K562 (cell line): ENCODE results near the gene NCOA3. TPM values are rescaled to one million over a fixed set of nuclear protein-coding genes. Genes with fewer than 3 reads are reported as not detected.

Experiments used
- EWSR1 ChIP-seq: fragments of 450-650 bp; IDR thresholded peaks from 2 replicates; pipeline ENCODE4 v1.6.1; 2018; ENCODE audit warnings: borderline replicate concordance, mild to moderate bottlenecking, low read depth, moderate library complexity; ENCODE audit not compliant: partially characterized antibody
- HDAC1 ChIP-seq, 2 experiments: fragments of 450-650 bp; IDR thresholded peaks; 2 replicates each; pipeline ENCODE4 v1.6.1; 2016 to 2017; ENCODE audit warnings: inconsistent platforms in 1 of 2, mild to moderate bottlenecking in 1 of 2, moderate library complexity in 1 of 2
- RBM39 ChIP-seq: fragments of 200-400 bp; formaldehyde crosslinking; optimal IDR thresholded peaks from 2 replicates; pipeline ENCODE3; 2018; ENCODE audit warnings: low read depth, low read length
- ZBTB2 ChIP-seq: fragments of 450-650 bp; IDR thresholded peaks from 2 replicates; pipeline ENCODE4 v1.6.1; 2016; ENCODE audit warnings: antibody characterized with exemption
- ZEB2 ChIP-seq: fragments of 450-650 bp; IDR thresholded peaks from 2 replicates; pipeline ENCODE4 v1.6.1; 2016
- ZNF512 ChIP-seq: IDR thresholded peaks from 2 replicates; pipeline ENCODE4 v1.6.1; 2016; ENCODE audit warnings: missing genetic modification characterization, missing compliant biosample characterization
- polyA plus RNA-seq, 8 experiments: library from polyadenylated mRNA; depleted of rRNA in 4 of 8; stranded (reverse) in 5 of 8; unstranded in 3 of 8; fragments of >200 nt; fragmentation: Nextera tagmentation in 2 of 8; fragmentation: Illumina TruSeq in 1 of 8; extraction: Ambion mirVana in 2 of 8; extraction: Trizol in 1 of 8; gene quantifications; 2 replicates each; pipeline versions ENCODE4 v1.2.1 to v1.2.3, GENCODE V29; 2011 to 2014; ENCODE audit warnings: inconsistent platforms in 1 of 8, missing spikeins in 1 of 8
- total RNA-seq, 7 experiments: library from RNA; depleted of rRNA in 6 of 7; stranded (reverse); fragments of >200 nt in 6 of 7; fragmentation: Illumina TruSeq in 2 of 7; extraction: Trizol in 2 of 7; gene quantifications; 2 replicates each; pipeline versions ENCODE4 v1.2.1 to v1.2.3, GENCODE V29; 2011 to 2021; ENCODE audit warnings: low replicate concordance in 1 of 7

The NCOA3 gene
- total and polyA plus RNA-seq, 9 of the 15 experiments (the other 6 are each of a cell fraction or from before 2014, with no cell fraction given) = 3.2 to 24.3 (median 14.4) TPM

GRCh38 chr20:47480705-47481104, 21.0 kb upstream of the NCOA3 start (continued):
- peak; percentile 87 for TF ChIP-seq EWSR1
- TF ChIP-seq ZEB2 = no peak
- TF ChIP-seq RBM39 = no peak
- peak in 1 of 2 experiments; percentile 53; a peak in 1 of 4 replicates for TF ChIP-seq HDAC1 (IDR thresholded peaks at IDR 0.05)
- peak; percentile 98 for TF ChIP-seq ZNF512 (tag)
- TF ChIP-seq ZBTB2 = peak; percentile 38; the same call in 1 of the 2 replicates
